GM18505 (cell line): ENCODE results near the gene NAA35.

ENCODE experiments used
- ATAC-seq: cut with Tn5 transposase; IDR thresholded peaks from one replicate; pipeline ENCODE4 v1.9.1; 2021; ENCODE audit not compliant: unreplicated experiment
- POLR2A ChIP-seq: IDR thresholded peaks from 4 replicates; pipeline ENCODE4 v1.6.1; 2011; ENCODE audit warnings: borderline replicate concordance; ENCODE audit not compliant: insufficient read depth, insufficient read length; ENCODE audit errors: extremely low read depth

The NAA35 gene

DNA sequence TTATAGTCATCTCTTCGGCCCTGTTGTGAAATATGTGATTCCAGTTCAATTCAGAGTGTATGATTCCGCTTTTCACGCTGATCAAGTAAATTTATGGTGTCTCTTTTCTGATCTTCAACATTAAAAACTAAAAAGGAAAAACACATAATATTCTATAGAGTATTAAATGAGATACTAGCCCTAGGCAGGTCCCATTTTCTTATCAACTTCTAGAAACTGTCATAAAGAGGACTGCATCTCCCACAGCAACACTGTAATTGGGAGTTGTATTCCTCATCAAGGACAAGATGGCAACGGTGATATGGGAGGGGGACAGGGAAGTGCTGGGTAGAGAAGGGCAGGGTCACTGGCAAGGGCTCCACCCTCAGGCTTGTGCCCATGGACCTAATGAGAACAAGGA is 86.8 kb downstream of the NAA35 start:
- ATAC-seq = no peak

GRCh38 chr9:86034863-86035734 is 94.2 kb downstream of the NAA35 start:
- TF ChIP-seq POLR2A = no peak
- no peak for ATAC-seq

More for the DNA sequence above, 86.8 kb downstream of the NAA35 start:
- TF ChIP-seq POLR2A = no peak

- no peak for TF ChIP-seq POLR2A
- no peak for ATAC-seq
Observed at GRCh38 chr9:86035827-86036440, 95.0 kb downstream of the NAA35 start.

DNA sequence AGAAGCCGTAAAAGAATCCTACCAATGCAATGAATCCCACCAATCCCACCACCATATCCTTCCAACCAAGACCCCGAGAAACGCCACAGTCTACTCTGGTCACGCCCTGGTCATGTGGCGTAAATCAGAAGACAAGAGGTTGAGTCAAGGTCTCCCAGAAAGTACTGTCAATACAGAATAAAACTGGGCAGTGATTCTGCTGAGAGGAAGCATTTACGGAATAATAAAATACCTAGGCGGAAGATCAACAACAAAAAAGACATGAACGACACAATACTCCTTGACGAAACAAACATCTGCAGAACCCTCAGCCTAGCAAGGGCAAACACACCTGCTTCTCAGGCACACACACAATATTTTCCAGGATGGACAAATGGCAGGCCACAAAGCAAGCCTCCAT is 95.6 kb downstream of the NAA35 start:
- no peak for TF ChIP-seq POLR2A
- ATAC-seq = no peak

DNA sequence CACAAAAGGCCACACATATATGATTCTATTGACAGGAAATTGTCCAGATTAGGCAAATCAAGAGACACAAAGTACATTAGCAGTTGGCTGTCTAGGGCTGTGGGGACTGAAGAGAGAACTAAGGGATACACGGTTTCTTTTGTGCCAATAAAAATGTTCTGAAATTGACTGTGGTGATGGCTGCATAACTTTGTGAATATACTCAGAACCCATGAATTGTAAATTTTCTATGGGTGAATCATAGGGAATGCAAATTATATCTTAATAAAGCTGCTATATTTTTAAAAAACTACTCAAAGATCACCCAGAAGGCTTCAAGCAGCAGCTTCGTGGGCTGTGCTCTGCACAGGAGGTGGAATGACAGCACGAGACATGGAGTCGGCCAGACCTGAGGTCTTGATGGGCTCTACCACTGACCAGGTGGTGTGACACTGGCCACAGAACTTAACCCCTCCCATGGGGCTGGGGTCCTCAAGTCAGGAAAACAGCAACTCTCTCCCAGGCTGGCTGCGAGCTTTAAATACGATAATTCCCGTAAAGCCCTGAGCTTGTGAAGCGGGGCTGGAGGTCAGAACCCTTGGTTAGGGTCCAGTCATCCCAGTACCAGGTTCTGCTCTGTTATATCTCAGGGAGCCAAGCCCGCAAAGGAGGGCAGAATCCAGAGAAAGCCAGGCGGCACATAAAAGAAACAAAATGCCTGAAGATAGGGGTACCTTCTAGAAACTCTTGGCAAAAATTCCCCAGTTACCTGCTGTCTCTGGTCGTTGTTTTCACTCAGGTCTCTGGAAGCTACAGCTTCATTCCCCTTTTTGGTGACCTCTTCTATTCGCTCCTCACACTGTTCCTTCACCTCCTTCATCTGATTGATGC is 99.3 kb downstream of the NAA35 start:
- ATAC-seq = no peak
- TF ChIP-seq POLR2A = no peak

GRCh38 chr9:86040861-86041155 is 99.9 kb downstream of the NAA35 start:
- no peak for ATAC-seq
- TF ChIP-seq POLR2A = no peak

GRCh38 chr9:86041311-86041741 is 100.4 kb downstream of the NAA35 start:
- ATAC-seq = no peak
- TF ChIP-seq POLR2A = no peak

- no peak for ATAC-seq
- TF ChIP-seq POLR2A = no peak
Observed at GRCh38 chr9:86042199-86042978, 101.4 kb downstream of the NAA35 start.

- no peak for TF ChIP-seq POLR2A
Observed at GRCh38 chr9:86043586-86043985, 102.6 kb downstream of the NAA35 start.

GRCh38 chr9:86043999-86044398 is 103.1 kb downstream of the NAA35 start:
- no peak for ATAC-seq
- no peak for TF ChIP-seq POLR2A

More at GRCh38 chr9:86043586-86043985, 102.6 kb downstream of the NAA35 start:
- no peak for ATAC-seq

DNA sequence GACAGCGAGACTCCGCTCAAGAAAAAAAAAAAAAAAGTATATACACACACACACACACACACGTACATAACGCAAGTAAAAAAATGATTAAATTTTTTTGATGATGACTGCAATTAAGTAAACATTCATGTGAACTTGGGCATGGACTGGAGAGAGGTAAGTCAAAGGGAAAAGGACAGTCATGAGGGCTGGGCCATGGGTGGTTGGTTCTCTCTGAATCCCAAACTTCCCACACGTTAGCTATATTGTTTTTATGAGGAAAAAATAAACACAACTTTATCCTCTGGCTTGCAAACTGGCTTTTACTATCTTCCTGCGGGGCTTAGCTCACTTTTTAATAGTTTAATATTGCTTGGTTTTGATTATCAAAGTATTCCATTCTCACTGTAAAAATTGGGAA is 104.7 kb downstream of the NAA35 start:
- TF ChIP-seq POLR2A = no peak
- no peak for ATAC-seq

DNA sequence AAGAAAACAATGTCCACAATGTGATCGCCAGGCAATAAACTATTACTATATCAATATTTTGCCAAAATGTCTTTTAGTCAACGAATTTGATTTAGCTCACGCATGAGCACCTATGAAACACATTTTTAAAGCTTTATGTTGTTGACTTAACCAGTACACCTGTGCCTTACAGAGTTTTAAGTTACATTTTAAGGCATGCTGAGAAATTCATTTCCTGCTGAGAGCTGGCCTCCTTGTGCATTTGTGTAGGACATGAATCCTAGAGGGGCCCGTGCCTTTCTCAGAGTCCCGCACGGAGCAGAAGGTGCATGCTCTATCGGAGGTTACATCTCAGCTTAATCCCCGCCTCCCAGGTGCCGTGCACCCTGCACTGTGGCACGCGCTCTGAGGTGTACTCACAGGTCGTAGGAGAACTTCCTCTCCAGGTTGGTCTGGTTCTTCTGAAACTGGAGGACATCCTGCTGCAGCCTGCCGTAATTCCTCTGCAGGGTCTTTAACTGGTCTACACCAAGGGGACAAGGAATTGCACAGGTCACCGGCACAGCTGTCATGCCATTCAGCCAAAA is 105.2 kb downstream of the NAA35 start:
- ATAC-seq = no peak
- TF ChIP-seq POLR2A = no peak
